AG09319 (cell line): ENCODE data around the gene TCF4.

Source experiments
- DNase-seq: peaks from one replicate; pipeline ENCODE4 v3.0.0-alpha.2; 2010; ENCODE audit warnings: low read depth; ENCODE audit errors: extremely low read depth
- CTCF ChIP-seq: IDR thresholded peaks from 2 replicates; pipeline ENCODE4 v1.5.1; 2011; ENCODE audit warnings: low read depth, mild to moderate bottlenecking, inconsistent platforms, low read length, moderate library complexity

The TCF4 gene

GRCh38 chr18:55515941-55516710 lies 71.9 kb downstream of the TCF4 start:
- no peak for DNase-seq
- no peak for TF ChIP-seq CTCF

- no peak for DNase-seq
- TF ChIP-seq CTCF = no peak
These were observed 72.8 kb downstream of the TCF4 start for GRCh38 chr18:55515214-55515613.

- no peak for DNase-seq
- no peak for TF ChIP-seq CTCF
These were observed 74.8 kb downstream of the TCF4 start for GRCh38 chr18:55513161-55513560.

GRCh38 chr18:55511277-55511676 lies 76.7 kb downstream of the TCF4 start:
- TF ChIP-seq CTCF = no peak
- no peak for DNase-seq

- no peak for TF ChIP-seq CTCF
- DNase-seq = no peak
These were observed 77.2 kb downstream of the TCF4 start for GRCh38 chr18:55510809-55511208.

- DNase-seq = no peak
- TF ChIP-seq CTCF = no peak
These were observed 78.2 kb downstream of the TCF4 start for GRCh38 chr18:55509631-55510324.

- TF ChIP-seq CTCF = no peak
- no peak for DNase-seq
These were observed 79.3 kb downstream of the TCF4 start for GRCh38 chr18:55508651-55509050.
